ENCODE results near the gene RASSF8. TPM values are rescaled to one million over a fixed set of nuclear protein-coding genes. Genes with fewer than 3 reads are reported as not detected.
A peak's percentile ranks its signal among the peaks of the same experiment; 100 is the strongest.

The RASSF8 gene
- total RNA-seq, 1 donor from 2014 or later: 50.5 TPM

DNA sequence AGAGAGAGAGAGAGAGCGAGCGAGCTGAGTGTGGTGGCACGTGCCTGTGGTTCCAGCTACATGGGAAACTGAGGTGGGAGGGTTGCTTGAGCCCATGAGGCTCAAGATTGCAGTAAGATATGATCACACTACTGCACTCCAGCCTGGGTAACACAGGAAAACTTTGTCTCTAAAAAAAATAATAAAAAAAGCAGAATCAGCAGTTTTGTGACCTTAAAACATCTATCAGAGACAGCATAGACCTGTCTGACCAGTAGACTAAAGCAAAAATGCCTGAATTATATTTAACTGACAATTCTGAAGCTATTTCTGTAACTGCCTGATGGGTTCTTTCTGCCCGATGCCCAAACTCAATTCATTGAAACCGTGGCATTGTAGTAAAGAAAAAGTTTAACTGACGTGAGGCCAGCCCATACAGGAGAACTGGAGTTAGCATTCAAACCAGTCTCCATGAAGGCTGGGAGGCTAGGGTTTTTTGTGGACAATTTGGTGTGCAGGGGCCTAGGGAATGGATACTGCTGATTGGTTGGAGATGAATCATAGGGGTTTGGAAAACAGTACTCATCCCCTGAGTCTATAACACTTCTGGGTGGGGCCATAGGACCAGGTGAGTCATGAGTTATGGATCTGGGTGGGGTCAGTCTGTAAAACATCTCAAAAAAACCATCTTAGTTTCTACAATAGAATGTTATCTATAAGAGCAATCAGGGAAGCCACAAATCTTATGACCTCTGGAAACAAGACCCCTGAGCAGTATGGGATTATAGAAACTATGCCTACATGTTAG lies 8.0 kb upstream of the RASSF8 start:
- DNase-seq (ENCODE audit: low read depth, low spot score): no peak
- Mint-ChIP-seq H3K4me1 (no peaks in the 10 kb centered on the region), H3K36me3 (ENCODE audit: low read depth) (peaks cover 12% of the 10 kb centered on the region), H3K9me3 (peaks cover 2% of the 10 kb centered on the region), H3K27ac (ENCODE audit: unreplicated experiment) (no peak overlapping the region), H3K4me3 (no peak overlapping the region), H3K27me3 (ENCODE audit: low read depth) (no peaks in the 10 kb centered on the region)
- TF ChIP-seq, protein P1, sequence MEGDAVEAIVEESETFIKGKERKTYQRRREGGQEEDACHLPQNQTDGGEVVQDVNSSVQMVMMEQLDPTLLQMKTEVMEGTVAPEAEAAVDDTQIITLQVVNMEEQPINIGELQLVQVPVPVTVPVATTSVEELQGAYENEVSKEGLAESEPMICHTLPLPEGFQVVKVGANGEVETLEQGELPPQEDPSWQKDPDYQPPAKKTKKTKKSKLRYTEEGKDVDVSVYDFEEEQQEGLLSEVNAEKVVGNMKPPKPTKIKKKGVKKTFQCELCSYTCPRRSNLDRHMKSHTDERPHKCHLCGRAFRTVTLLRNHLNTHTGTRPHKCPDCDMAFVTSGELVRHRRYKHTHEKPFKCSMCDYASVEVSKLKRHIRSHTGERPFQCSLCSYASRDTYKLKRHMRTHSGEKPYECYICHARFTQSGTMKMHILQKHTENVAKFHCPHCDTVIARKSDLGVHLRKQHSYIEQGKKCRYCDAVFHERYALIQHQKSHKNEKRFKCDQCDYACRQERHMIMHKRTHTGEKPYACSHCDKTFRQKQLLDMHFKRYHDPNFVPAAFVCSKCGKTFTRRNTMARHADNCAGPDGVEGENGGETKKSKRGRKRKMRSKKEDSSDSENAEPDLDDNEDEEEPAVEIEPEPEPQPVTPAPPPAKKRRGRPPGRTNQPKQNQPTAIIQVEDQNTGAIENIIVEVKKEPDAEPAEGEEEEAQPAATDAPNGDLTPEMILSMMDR (conservative IDR thresholded peaks at IDR 0.05): no peak

DNA sequence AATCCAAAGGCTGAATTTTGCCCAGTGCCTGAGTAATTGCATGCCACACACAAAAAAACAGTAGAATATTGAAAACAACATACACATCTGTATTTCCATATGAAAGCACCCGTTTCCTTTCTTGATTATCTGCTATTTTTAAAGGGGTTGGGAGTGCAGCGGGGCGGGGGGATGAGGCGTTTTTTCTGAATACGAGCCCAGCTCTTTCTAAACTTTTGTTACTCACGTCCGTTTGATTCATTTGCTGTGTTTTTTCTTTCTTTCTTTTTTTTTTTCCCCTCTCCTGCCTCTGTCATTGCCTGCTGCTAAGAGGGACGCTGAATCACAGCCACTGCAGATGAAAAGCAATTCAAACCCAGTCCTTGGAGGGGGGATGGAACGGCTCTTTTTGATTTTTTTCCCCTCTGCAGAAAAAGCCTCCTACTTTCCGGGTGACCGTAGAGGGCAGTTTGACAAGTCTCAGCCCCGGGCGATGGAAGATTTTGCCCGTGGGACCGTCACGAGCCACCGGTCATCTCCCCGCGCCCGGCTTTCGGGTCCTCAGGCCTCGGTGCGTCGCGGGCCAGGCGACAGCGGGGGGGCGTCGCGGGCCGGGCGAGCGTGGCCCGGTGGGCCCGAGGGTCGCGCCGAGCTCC lies 572 bp upstream of the RASSF8 start:
- H3K4me1 Mint-ChIP-seq: peaks cover 50% of the 10 kb centered on the region
- H3K27ac Mint-ChIP-seq (ENCODE audit: unreplicated experiment): peak overlapping the region; percentile 94
- H3K27me3 Mint-ChIP-seq (ENCODE audit: low read depth): no peaks in the 10 kb centered on the region
- peaks cover 8% of the 10 kb centered on the region for H3K36me3 Mint-ChIP-seq (ENCODE audit: low read depth)
- peak overlapping the region; percentile 94 for H3K4me3 Mint-ChIP-seq
- TF ChIP-seq, protein P1 (conservative IDR thresholded peaks at IDR 0.05): peak; percentile 23
- no peak for DNase-seq (ENCODE audit: low read depth, low spot score)
- H3K9me3 Mint-ChIP-seq: no peaks in the 10 kb centered on the region

DNA sequence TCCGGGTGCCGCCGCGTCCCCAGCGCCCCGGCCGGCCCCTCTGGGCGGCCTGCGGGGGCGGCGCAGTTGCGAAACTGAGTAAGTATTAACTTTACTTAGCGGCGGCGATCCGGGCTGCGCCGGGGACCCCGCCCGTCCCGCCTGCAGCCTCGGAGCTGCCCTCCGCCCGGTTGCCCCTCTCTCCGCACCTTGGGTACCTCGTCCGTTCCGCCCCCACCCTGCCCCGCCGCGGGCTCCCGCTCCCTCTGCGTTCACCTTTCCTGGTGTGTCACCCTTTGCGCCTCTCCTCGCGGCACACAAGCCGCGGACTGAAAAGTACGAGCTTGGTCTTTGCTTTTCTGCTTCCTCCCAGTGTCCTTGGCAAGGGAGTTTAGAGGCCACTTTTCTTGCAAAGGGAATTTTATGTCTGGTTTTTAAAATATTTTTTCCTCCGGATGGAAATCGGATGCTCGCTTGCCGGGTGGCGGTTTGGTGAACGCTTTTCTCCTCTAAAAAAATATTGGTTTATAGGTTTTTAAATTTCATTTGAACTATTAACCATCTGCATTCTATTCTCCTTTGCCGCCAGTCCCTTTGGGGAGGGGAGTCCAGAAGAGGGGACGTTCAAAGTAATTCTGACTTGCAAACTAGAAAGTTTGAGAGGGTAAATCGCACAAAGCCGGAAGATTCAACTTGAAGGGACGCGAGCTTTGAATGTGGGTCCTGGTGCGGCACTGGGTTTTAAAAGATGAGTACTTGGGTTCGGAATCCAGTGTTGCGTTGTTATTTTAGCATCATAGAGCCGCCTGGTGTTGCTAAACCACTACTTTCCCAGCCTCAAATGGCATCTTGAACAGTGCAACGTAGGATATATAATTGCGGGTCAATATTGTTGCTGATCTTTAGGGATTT lies 834 bp downstream of the RASSF8 start:
- Mint-ChIP-seq H3K27me3 (ENCODE audit: low read depth) (no peaks in the 10 kb centered on the region), H3K4me1 (peaks cover 60% of the 10 kb centered on the region), H3K27ac (ENCODE audit: unreplicated experiment) (peak overlapping the region; percentile 94), H3K9me3 (no peaks in the 10 kb centered on the region), H3K4me3 (peak overlapping the region; percentile 93), H3K36me3 (ENCODE audit: low read depth) (peaks cover 8% of the 10 kb centered on the region)
- TF ChIP-seq, protein P1 (conservative IDR thresholded peaks at IDR 0.05): no peak
- peak; percentile 24 for DNase-seq (ENCODE audit: low read depth, low spot score)

DNA sequence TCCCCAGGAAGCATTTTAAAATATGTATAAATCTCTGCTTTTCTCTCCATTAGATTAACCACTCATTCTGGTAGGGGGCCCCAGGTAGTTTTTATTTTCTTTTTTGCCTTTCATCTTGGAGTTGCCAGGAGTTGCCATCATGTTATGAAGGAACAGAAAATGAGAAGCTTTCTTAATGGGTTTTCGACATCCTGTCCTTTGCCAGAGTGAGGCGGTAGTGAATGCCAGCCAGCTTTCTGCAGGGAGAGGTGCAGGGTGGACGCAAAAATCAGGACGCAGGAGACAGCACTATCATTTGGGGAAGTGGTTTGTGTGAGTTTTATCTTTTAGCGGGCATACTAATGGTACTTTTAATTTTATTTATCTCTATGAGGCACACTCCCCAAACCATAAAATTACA lies 1.7 kb downstream of the RASSF8 start:
- no peak for DNase-seq (ENCODE audit: low read depth, low spot score)
- Mint-ChIP-seq H3K27me3 (ENCODE audit: low read depth) (no peaks in the 10 kb centered on the region), H3K27ac (ENCODE audit: unreplicated experiment) (no peak overlapping the region), H3K9me3 (no peaks in the 10 kb centered on the region), H3K4me3 (peak overlapping the region; percentile 93), H3K4me1 (peaks cover 60% of the 10 kb centered on the region), H3K36me3 (ENCODE audit: low read depth) (peaks cover 5% of the 10 kb centered on the region)
- TF ChIP-seq, protein P1 (conservative IDR thresholded peaks at IDR 0.05): no peak

DNA sequence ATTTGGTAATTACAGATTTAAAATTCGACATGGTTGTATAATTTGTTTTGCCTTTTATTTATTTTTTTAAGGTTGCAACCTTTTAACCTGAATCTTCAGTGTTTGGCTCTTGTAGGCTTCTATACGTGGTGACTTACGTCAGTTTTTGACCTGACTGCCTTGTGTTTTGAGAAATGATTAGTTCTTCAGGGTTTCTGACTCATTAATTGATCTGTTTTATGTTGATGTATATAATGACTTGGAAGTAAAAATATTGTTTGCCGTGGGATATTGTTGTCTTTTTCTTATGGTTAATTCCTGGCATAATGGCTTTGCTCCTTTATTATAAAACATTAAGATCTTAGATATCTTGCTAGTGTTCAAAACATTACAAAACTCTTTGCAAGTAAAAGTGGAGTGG lies 2.5 kb downstream of the RASSF8 start:
- Mint-ChIP-seq H3K4me3 (peak overlapping the region; percentile 93), H3K4me1 (peaks cover 60% of the 10 kb centered on the region), H3K27me3 (ENCODE audit: low read depth) (no peaks in the 10 kb centered on the region), H3K9me3 (no peaks in the 10 kb centered on the region), H3K36me3 (ENCODE audit: low read depth) (peaks cover 4% of the 10 kb centered on the region), H3K27ac (ENCODE audit: unreplicated experiment) (no peak overlapping the region)
- DNase-seq (ENCODE audit: low read depth, low spot score): no peak
- TF ChIP-seq, protein P1 (conservative IDR thresholded peaks at IDR 0.05): no peak
